ENCODE measurements around the gene GRK3.
"Not testable (repeated sequence)": the region's sequence is repeated elsewhere in the genome, so short reads cannot be mapped to it uniquely, and the experiment has no call there.

- not testable (repeated sequence) for TF ChIP-seq POLR2AphosphoS5, CTCF (IDR thresholded peaks at IDR 0.05)
These were observed 17.0 kb downstream of the GRK3 start for GRCh38 chr22:25581452-25581851.
